Tongue (tissue), 3 donors: Measurements from ENCODE around the gene CENATAC. TPM values are rescaled to one million over a fixed set of nuclear protein-coding genes. Genes with fewer than 3 reads are reported as not detected.
A peak's percentile ranks its signal among the peaks of the same experiment; 100 is the strongest.
"Not testable (repeated sequence)": the region's sequence is repeated elsewhere in the genome, so short reads cannot be mapped to it uniquely, and the experiment has no call there.

Source experiments
- DNase-seq: peaks from one replicate; pipeline ENCODE4 v3.0.0-alpha.2; 2015
- small RNA-seq: library from RNA; depleted of rRNA; stranded (forward); fragments of <200 nt; gene quantifications from one replicate; pipeline ENCODE3, GENCODE V24; 2014; ENCODE audit warnings: low replicate concordance
- total RNA-seq: library from RNA; depleted of rRNA; stranded (reverse); fragments of >200 nt; gene quantifications from one replicate; pipeline ENCODE4 v1.2.3, GENCODE V29; 2014

CENATAC gene
- total RNA-seq, 1 donor from 2014 or later: 31.6 TPM

DNA sequence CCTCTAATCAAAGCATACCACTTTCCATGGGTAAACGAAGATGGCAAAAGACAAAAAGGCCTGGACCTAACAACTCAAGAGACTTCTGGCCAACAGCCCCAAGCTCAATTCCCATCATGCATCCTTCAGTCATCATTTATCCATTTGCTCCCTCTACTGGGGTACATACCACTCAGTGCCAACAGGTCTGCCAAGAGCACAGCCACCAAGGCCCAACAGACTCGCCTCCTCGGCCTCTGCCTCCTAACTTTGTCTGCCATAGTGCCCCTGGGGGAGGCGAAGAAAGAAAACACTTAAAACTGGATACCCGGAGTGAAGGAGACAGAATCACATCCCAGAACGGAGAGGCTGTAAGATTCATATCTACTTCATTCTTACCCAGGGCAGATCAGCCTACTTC, 58.0 kb downstream of the CENATAC start:
- no peak for DNase-seq

GRCh38 chr11:119056421-119056999, 58.6 kb downstream of the CENATAC start:
- DNase-seq: no peak

GRCh38 chr11:119057000-119057769, 59.2 kb downstream of the CENATAC start, which contains the start of gene HYOU1:
HYOU1 (minus strand) TSS chr11:119057205; CDS start chr11:119056160, 1,045 bp downstream.
- DNase-seq: peak; percentile 98

- DNase-seq: not testable (repeated sequence)
Measured at GRCh38 chr11:119059128-119059527, 61.2 kb downstream of the CENATAC start.

DNA sequence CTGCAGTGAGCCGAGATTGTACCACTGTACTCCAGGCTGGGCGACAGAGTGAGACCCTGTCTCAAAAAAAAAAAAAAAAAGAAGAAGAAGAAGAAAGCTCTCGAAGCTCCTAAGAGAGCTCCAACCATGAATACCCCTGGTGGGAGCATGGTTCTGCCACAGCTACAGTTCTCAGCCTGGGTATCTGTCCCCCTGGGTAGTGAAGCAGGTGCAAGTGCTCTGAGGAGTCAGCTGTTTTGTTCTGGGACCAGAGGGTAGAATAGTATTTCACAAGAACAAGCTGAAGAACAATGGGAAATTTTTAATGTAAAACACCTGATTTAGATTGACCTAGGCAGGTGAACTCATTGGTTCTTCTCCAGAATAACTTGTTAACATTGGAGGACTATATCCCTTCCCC, 63.3 kb downstream of the CENATAC start:
- no peak for DNase-seq

DNA sequence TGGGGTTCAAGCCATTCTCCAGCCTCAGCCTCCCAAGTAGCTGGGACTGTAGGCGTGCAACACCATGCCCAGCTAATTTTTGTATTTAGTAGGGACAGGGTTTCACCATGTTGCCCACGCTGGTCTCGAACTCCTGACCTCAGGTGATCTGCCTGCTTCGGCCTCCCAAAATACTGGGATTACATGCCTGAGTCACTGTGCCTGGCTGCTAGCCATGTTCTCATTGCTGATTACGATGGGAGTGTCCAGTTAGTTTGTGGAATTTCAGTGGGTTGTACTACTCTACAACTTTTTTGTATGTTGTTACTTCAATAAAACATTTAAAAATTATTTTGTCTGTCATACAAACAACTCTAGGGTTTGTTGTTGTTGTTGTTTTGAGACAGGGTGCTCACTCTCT, 64.8 kb downstream of the CENATAC start:
- DNase-seq: no peak

DNA sequence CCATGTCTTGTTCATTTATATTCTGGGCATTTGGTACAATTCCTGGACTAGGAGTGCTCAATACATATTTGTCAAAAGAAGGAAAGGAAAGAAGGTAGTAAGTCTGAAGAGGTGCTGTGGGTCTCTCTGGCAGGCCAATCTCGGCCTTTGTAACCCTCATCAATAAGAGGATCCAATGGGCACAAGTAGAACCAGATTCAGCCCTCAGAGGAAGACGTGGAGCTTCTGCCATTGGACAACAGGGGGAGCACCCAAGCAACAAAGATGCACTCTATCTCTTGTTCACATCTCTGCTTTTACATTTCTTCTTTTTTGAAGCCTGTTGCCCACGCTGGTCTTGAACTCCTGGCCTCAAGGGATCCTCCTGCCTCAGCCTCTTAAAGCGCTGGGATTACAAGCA, 67.4 kb downstream of the CENATAC start:
- DNase-seq: no peak

Small RNA genes within 50 kb of the gene (small RNA-seq; reads per million reads assigned to genes)
- not detected for gene AP003392.2
- not detected for gene RF00017
- gene RF00019: not detected

Other genes with a start within 250 kb of the CENATAC start
- gene DDX6, start 207.0 kb upstream of the CENATAC start, total RNA-seq: 166 TPM
- gene CXCR5, start 114.2 kb upstream of the CENATAC start, total RNA-seq: 0.10 TPM
- 37.5 TPM for gene BCL9L, start 72.2 kb upstream of the CENATAC start, total RNA-seq
- not detected for gene UPK2, start 41.8 kb upstream of the CENATAC start, total RNA-seq
- gene FOXR1, start 26.4 kb upstream of the CENATAC start, total RNA-seq: not detected
- gene RPS25, start 20.2 kb downstream of the CENATAC start, total RNA-seq: 2,908 TPM
- gene TRAPPC4, start 20.6 kb downstream of the CENATAC start, total RNA-seq: 29.2 TPM
- gene SLC37A4, start 32.7 kb downstream of the CENATAC start, total RNA-seq: 8.8 TPM
- 52.7 TPM for gene HYOU1, start 59.1 kb downstream of the CENATAC start, total RNA-seq
- 29.7 TPM for gene VPS11, start 69.7 kb downstream of the CENATAC start, total RNA-seq
- gene HMBS, start 86.7 kb downstream of the CENATAC start, total RNA-seq: 21.0 TPM
- gene DPAGT1, start 103.7 kb downstream of the CENATAC start, total RNA-seq: 8.0 TPM
- 5.6 TPM for gene C2CD2L, start 109.2 kb downstream of the CENATAC start, total RNA-seq
- 14.7 TPM for gene HINFP, start 123.4 kb downstream of the CENATAC start, total RNA-seq
- gene ABCG4, start 150.9 kb downstream of the CENATAC start, total RNA-seq: 0.31 TPM
- gene NLRX1, start 170.6 kb downstream of the CENATAC start, total RNA-seq: 35.4 TPM
- not detected for gene NHERF4, start 187.3 kb downstream of the CENATAC start, total RNA-seq
- 10.9 TPM for gene CBL, start 208.2 kb downstream of the CENATAC start, total RNA-seq